ENCODE results near the gene PRR5L. TPM values are rescaled to one million over a fixed set of nuclear protein-coding genes. Genes with fewer than 3 reads are reported as not detected.

PRR5L gene
- total RNA-seq, 4 donors from 2014 or later = 8.8 to 29.7 (median 9.4) TPM

DNA sequence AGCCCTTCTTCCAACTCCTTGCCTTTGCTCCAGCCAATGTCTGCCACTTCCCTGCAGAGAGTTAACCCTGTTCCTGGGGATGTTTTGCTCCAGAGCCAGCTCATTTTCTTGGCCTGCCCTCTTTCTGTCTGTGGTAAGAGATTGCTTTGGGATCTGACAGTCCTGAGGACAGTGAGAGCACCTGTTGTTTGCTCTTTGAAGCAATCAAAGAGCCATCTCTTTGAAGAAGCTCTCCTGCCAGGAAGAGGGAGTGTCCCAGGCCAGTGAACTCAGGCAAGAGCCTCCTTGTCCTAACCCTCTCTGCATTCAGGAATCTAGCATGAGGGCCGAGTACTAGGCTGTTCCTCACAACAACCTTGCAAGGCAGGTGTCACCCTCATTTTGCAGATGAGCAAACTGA is 171.8 kb downstream of the PRR5L start:
- no peak for DNase-seq (ENCODE audit: low spot score in 2 of 2)

GRCh38 chr11:36469063-36469462 is 173.0 kb downstream of the PRR5L start:
- DNase-seq (ENCODE audit: low spot score in 2 of 2) = no peak
- H3K36me3 ChIP-seq = peaks cover 0 to 17% (median 0%) of the 10 kb centered on the region in 3 donors
- no peak overlapping the region for H3K27ac ChIP-seq
- H3K4me3 ChIP-seq = no peak overlapping the region
- peaks cover 0 to 15% (median 0%) of the 10 kb centered on the region in 4 donors for H3K4me1 ChIP-seq
- H3K27me3 ChIP-seq = no peaks in the 10 kb centered on the region
- WGBS, 2 donors = 47 to 57% methylated on average over 2 of the region's 2 CpGs
- no peaks in the 10 kb centered on the region for H3K9me3 ChIP-seq
- TF ChIP-seq CTCF (IDR thresholded peaks at IDR 0.05) (no peak), EP300 (IDR thresholded peaks at IDR 0.05) (no peak), POLR2A (IDR thresholded peaks at IDR 0.05) (no peak)

More for the DNA sequence above, 171.8 kb downstream of the PRR5L start:
- Histone ChIP-seq H3K4me3 (no peak overlapping the region), H3K4me1 (peaks cover 0 to 15% (median 0%) of the 10 kb centered on the region in 4 donors), H3K36me3 (peaks cover 0 to 23% (median 0%) of the 10 kb centered on the region in 3 donors), H3K27me3 (no peaks in the 10 kb centered on the region), H3K27ac (no peak overlapping the region), H3K9me3 (no peaks in the 10 kb centered on the region)
- WGBS, 2 donors = 78 to 94% methylated on average over 1 of the region's 1 CpG
- TF ChIP-seq CTCF (IDR thresholded peaks at IDR 0.05) (no peak), EP300 (IDR thresholded peaks at IDR 0.05) (no peak)

GRCh38 chr11:36469881-36470802 is 174.1 kb downstream of the PRR5L start:
- WGBS, 2 donors = 39 to 42% methylated on average over 5 of the region's 5 CpGs
- H3K27me3 ChIP-seq = no peaks in the 10 kb centered on the region

DNA sequence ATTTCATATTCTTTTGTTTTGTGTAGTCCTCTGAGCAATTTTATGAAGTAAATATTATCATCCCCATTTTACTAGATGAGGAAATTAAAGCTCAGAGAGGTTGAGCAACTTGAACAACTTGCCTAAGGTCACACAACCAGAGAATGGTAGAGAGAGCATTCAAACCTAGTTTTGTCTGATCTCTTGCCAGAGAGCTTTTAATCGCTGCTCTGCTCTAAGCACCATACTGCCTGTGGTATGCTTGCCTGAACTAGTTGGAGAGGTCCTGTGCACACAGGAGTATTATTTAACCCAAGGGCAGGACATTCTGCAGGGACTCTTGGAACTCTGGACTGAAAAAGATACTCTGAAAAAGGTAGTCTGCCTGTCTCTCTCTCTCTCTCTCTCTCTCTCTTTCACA is 175.5 kb downstream of the PRR5L start:
- Histone ChIP-seq H3K9me3 (no peaks in the 10 kb centered on the region), H3K36me3 (peaks cover 0 to 5% (median 0%) of the 10 kb centered on the region in 3 donors), H3K27ac (no peak overlapping the region), H3K4me1 (peaks cover 0 to 15% (median 0%) of the 10 kb centered on the region in 4 donors), H3K27me3 (no peaks in the 10 kb centered on the region), H3K4me3 (no peak overlapping the region)
- WGBS, 2 donors = 87 to 91% methylated on average over 1 of the region's 1 CpG
- DNase-seq (ENCODE audit: low spot score in 2 of 2) = no peak
- TF ChIP-seq POLR2A (IDR thresholded peaks at IDR 0.05) (no peak), EP300 (IDR thresholded peaks at IDR 0.05) (no peak), CTCF (IDR thresholded peaks at IDR 0.05) (no peak)

More at GRCh38 chr11:36469881-36470802, 174.1 kb downstream of the PRR5L start:
- Histone ChIP-seq H3K4me1 (peaks cover 0 to 15% (median 0%) of the 10 kb centered on the region in 4 donors), H3K36me3 (peaks cover 0 to 17% (median 0%) of the 10 kb centered on the region in 3 donors), H3K9me3 (no peaks in the 10 kb centered on the region), H3K27ac (no peak overlapping the region), H3K4me3 (no peak overlapping the region)
- DNase-seq (ENCODE audit: low spot score in 2 of 2) = no peak
- TF ChIP-seq CTCF (IDR thresholded peaks at IDR 0.05) (no peak), POLR2A (IDR thresholded peaks at IDR 0.05) (no peak), EP300 (IDR thresholded peaks at IDR 0.05) (no peak)

DNA sequence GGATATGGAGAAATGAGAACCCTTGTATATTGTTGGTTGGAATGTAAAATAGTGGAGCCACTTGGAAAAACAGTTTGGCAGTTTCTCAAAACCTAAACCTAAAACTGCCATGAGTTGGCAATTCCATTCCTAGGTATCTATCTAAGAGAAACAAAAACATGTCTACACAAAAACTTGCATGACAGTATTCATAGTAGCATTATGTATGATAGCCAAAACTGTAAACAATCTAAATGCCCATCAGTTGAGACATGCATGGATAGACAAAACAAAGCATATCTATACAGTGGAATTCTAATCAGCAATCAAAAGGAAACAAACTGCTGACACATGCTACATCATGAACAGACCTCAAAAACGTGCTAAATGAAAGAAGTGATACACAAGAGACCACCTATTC is 179.1 kb downstream of the PRR5L start:
- Histone ChIP-seq H3K27me3 (no peaks in the 10 kb centered on the region), H3K27ac (no peak overlapping the region), H3K4me1 (peaks cover 0 to 15% (median 0%) of the 10 kb centered on the region in 4 donors), H3K4me3 (no peak overlapping the region), H3K9me3 (no peaks in the 10 kb centered on the region), H3K36me3 (peaks cover 0 to 5% (median 0%) of the 10 kb centered on the region in 3 donors)
- 39 to 50% methylated on average over 1 of the region's 1 CpG for WGBS, 2 donors
- DNase-seq (ENCODE audit: low spot score in 2 of 2) = no peak
- TF ChIP-seq EP300 (IDR thresholded peaks at IDR 0.05) (no peak), CTCF (IDR thresholded peaks at IDR 0.05) (no peak), POLR2A (IDR thresholded peaks at IDR 0.05) (no peak)

Measured in tibial nerve (tissue), 4 donors.